Parathyroid adenoma (tissue), 2 donors: ENCODE measurements around the gene ZNF169.
"Not testable (repeated sequence)": the region's sequence is repeated elsewhere in the genome, so short reads cannot be mapped to it uniquely, and the experiment has no call there.

Experiments
- H2AFZ ChIP-seq: fragments of 300-600 bp; sonication (generic); one replicate; pipeline ENCODE4 v1.7.0; 2017; ENCODE audit warnings: antibody characterized with exemption, mild to moderate bottlenecking
- H3K27ac ChIP-seq: fragments of 300-600 bp; sonication (generic); one replicate; pipeline ENCODE4 v1.7.0; 2017
- H3K27me3 ChIP-seq: fragments of 300-600 bp; sonication (generic); one replicate; pipeline ENCODE4 v1.7.0; 2017; ENCODE audit warnings: low read length; ENCODE audit not compliant: control insufficient read depth, insufficient read depth
- H3K36me3 ChIP-seq: fragments of 300-600 bp; sonication (generic); one replicate; pipeline ENCODE4 v1.7.0; 2017; ENCODE audit warnings: low read length; ENCODE audit not compliant: control insufficient read depth, insufficient read depth
- H3K4me1 ChIP-seq: fragments of 300-600 bp; sonication (generic); one replicate; pipeline ENCODE4 v1.7.0; 2017; ENCODE audit warnings: control low read depth
- H3K4me2 ChIP-seq: fragments of 300-600 bp; sonication (generic); one replicate; pipeline ENCODE4 v1.7.0; 2017; ENCODE audit warnings: low read length
- H3K4me3 ChIP-seq: fragments of 300-600 bp; sonication (generic); one replicate; pipeline ENCODE4 v1.7.0; 2017; ENCODE audit warnings: low read depth, low read length
- H3K79me2 ChIP-seq: fragments of 300-600 bp; sonication (generic); one replicate; pipeline ENCODE4 v1.7.0; 2017; ENCODE audit warnings: control low read depth
- H3K9ac ChIP-seq: fragments of 300-600 bp; sonication (generic); one replicate; pipeline ENCODE4 v1.7.0; 2017; ENCODE audit warnings: mild to moderate bottlenecking
- H3K9me3 ChIP-seq: fragments of 300-600 bp; sonication (generic); one replicate; pipeline ENCODE4 v1.7.0; 2017; ENCODE audit warnings: low read length; ENCODE audit not compliant: control insufficient read depth
- TF ChIP-seq, protein P1 (sequence below): fragments of 300-600 bp; sonication (generic); IDR thresholded peaks from one replicate; pipeline ENCODE4 v1.7.0; 2017; ENCODE audit warnings: antibody characterized with exemption, mild to moderate bottlenecking
- donor health status: primary hyperparathyroidism.

ZNF169 gene

GRCh38 chr9:94270009-94270408 lies 10.9 kb downstream of the ZNF169 start:
- peaks cover 8% of the 10 kb centered on the region for H3K79me2 ChIP-seq
- H3K36me3 ChIP-seq = no peaks in the 10 kb centered on the region
- H3K27me3 ChIP-seq = no peaks in the 10 kb centered on the region
- H2AFZ ChIP-seq = no peak overlapping the region
- no peaks in the 10 kb centered on the region for H3K4me1 ChIP-seq
- no peaks in the 10 kb centered on the region for H3K9me3 ChIP-seq
- TF ChIP-seq, protein P1, sequence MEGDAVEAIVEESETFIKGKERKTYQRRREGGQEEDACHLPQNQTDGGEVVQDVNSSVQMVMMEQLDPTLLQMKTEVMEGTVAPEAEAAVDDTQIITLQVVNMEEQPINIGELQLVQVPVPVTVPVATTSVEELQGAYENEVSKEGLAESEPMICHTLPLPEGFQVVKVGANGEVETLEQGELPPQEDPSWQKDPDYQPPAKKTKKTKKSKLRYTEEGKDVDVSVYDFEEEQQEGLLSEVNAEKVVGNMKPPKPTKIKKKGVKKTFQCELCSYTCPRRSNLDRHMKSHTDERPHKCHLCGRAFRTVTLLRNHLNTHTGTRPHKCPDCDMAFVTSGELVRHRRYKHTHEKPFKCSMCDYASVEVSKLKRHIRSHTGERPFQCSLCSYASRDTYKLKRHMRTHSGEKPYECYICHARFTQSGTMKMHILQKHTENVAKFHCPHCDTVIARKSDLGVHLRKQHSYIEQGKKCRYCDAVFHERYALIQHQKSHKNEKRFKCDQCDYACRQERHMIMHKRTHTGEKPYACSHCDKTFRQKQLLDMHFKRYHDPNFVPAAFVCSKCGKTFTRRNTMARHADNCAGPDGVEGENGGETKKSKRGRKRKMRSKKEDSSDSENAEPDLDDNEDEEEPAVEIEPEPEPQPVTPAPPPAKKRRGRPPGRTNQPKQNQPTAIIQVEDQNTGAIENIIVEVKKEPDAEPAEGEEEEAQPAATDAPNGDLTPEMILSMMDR = no peak
- no peak overlapping the region for H3K4me3 ChIP-seq
- no peak overlapping the region for H3K9ac ChIP-seq
- H3K4me2 ChIP-seq = no peak overlapping the region
- no peak overlapping the region for H3K27ac ChIP-seq

- not testable (repeated sequence) for H3K4me2 ChIP-seq, H2AFZ ChIP-seq, H3K27me3 ChIP-seq, H3K79me2 ChIP-seq, H3K27ac ChIP-seq, H3K36me3 ChIP-seq, H3K9ac ChIP-seq, H3K9me3 ChIP-seq, H3K4me3 ChIP-seq, H3K4me1 ChIP-seq
Observed at GRCh38 chr9:94277029-94277428, 17.9 kb downstream of the ZNF169 start.

- H3K79me2 ChIP-seq = peaks cover 8% of the 10 kb centered on the region
- no peak overlapping the region for H3K4me2 ChIP-seq
- no peaks in the 10 kb centered on the region for H3K4me1 ChIP-seq
- H3K9me3 ChIP-seq = no peaks in the 10 kb centered on the region
- H3K36me3 ChIP-seq = no peaks in the 10 kb centered on the region
- no peaks in the 10 kb centered on the region for H3K27me3 ChIP-seq
- no peak overlapping the region for H3K27ac ChIP-seq
- TF ChIP-seq, protein P1 = no peak
- no peak overlapping the region for H3K9ac ChIP-seq
- no peak overlapping the region for H3K4me3 ChIP-seq
- no peak overlapping the region for H2AFZ ChIP-seq
Observed at GRCh38 chr9:94277885-94278536, 18.9 kb downstream of the ZNF169 start.

- Histone ChIP-seq H3K4me1 (no peaks in the 10 kb centered on the region), H3K79me2 (no peaks in the 10 kb centered on the region), H3K4me3 (no peak overlapping the region), H3K36me3 (no peaks in the 10 kb centered on the region), H3K27ac (no peak overlapping the region), H2AFZ (no peak overlapping the region), H3K4me2 (no peak overlapping the region), H3K9ac (no peak overlapping the region), H3K27me3 (no peaks in the 10 kb centered on the region), H3K9me3 (no peaks in the 10 kb centered on the region)
- TF ChIP-seq, protein P1 = no peak
Observed at GRCh38 chr9:94280409-94280989, 21.4 kb downstream of the ZNF169 start.

- TF ChIP-seq, protein P1 = no peak
- Histone ChIP-seq H3K36me3 (no peaks in the 10 kb centered on the region), H2AFZ (no peak overlapping the region)
Observed at GRCh38 chr9:94281101-94281500, 22.0 kb downstream of the ZNF169 start.

More at GRCh38 chr9:94281101-94281500, 22.0 kb downstream of the ZNF169 start:
- Histone ChIP-seq H3K79me2 (no peaks in the 10 kb centered on the region), H3K4me1 (no peaks in the 10 kb centered on the region), H3K9ac (no peak overlapping the region), H3K27ac (no peak overlapping the region), H3K4me2 (no peak overlapping the region), H3K9me3 (no peaks in the 10 kb centered on the region), H3K4me3 (no peak overlapping the region), H3K27me3 (no peaks in the 10 kb centered on the region)
